Cardiac septum (tissue), 1 donor: ENCODE data around the gene DPP10. TPM values are rescaled to one million over a fixed set of nuclear protein-coding genes. Genes with fewer than 3 reads are reported as not detected.
"Not testable (repeated sequence)": the region's sequence is repeated elsewhere in the genome, so short reads cannot be mapped to it uniquely, and the experiment has no call there.

ENCODE experiments used
- DNase-seq: peaks from one replicate; pipeline ENCODE4 v3.0.0-alpha.2; 2020; ENCODE audit warnings: low spot score
- intact Hi-C: fragments of 100-400 bp; cut with DNase I; formaldehyde crosslinking; loops from one replicate; pipeline ENCODE4 v1.14.0; 2022
- long read RNA-seq: library from polyadenylated mRNA; unstranded; transcript quantifications from one replicate; pipeline ENCODE4 v2.0.0, GENCODE V29; 2021
- total RNA-seq: library from RNA; stranded (reverse); fragmentation: NEBNext Ultra II Directional; extraction: Animal tissue kit (Norgen Biotek cat#: 25700); gene quantifications from one replicate; pipeline ENCODE4 v1.2.1, GENCODE V29; 2021
- donor health status: DM: no; HTN: no; CAD: no.

DPP10 gene
- total RNA-seq, result 0.13 TPM
- long read RNA-seq, result 0 reads

DNA sequence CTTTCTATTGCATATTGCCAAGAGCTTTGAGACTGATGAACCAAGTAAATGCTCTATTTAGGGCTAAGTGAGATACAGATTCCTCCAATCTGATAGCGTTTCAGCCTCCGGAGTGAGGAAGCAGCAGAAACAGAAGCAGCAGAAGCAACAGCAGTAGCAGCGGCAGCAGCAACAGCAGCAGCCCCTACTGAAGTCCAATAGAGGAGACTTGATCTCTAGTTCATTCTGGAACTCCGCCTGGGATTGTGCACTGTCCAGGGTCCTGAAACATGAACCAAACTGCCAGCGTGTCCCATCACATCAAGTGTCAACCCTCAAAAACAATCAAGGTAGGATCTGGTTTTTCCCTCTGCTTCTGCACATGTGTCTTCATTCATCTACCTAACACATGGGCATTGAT is at the start of gene DPP10:
Gene DPP10 (plus strand): TSS at position 132 of the 400 bp plus-strand sequence.
- no peak for DNase-seq

DNA sequence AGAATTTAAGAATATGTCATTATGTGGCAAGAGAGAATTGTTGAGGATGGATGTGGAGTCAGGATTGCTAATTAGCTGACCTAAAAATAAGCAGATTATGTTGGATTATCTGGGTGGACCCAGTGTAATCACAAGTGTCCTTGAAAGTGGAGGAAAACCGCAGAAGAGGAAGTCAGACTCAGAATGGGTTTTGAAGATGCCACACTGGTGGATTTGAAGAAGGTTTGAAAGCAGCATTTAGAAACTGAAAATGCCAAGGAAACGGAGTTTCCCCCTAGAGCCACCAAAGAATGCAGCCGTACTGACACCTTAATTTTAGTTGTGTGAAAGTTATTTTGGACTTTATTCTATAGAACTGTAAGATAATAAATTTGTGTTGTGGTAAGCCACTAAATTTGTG is 41.6 kb upstream of the DPP10 start:
- DNase-seq, result no peak
- intact Hi-C loops, result no loop called here

More for the DNA sequence above, at the start of gene DPP10:
- intact Hi-C loops, result no loop called here

- intact Hi-C loops, result no loop called here
- no peak for DNase-seq
Observed at GRCh38 chr2:114405247-114406116, 37.0 kb upstream of the DPP10 start.

GRCh38 chr2:114406347-114406746 is 36.1 kb upstream of the DPP10 start:
- intact Hi-C loops, result no loop called here
- no peak for DNase-seq

GRCh38 chr2:114407353-114407752 is 35.1 kb upstream of the DPP10 start:
- intact Hi-C loops, result not testable (repeated sequence)

DNA sequence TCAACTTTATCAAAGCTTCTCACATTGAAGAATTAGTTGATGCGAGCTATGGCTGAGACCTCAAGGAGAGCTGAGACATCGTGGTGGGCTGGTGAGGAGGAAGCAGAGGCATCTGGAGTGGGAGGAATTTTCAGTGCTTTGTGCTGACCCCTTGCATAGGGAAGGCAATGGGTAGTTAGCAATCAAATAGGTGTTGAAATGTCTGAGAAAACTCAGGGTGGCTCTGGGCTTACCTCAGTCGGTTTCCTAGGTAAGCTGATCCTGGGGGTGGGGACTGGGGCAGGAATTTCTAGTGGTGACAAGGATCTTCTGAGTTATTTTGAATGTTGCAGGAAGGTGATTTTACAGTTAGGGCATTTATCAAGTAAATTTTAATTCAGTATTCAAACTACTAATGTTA is 20.7 kb upstream of the DPP10 start:
- intact Hi-C loops, result no loop called here
- no peak for DNase-seq

More at GRCh38 chr2:114407353-114407752, 35.1 kb upstream of the DPP10 start:
- not testable (repeated sequence) for DNase-seq

DNA sequence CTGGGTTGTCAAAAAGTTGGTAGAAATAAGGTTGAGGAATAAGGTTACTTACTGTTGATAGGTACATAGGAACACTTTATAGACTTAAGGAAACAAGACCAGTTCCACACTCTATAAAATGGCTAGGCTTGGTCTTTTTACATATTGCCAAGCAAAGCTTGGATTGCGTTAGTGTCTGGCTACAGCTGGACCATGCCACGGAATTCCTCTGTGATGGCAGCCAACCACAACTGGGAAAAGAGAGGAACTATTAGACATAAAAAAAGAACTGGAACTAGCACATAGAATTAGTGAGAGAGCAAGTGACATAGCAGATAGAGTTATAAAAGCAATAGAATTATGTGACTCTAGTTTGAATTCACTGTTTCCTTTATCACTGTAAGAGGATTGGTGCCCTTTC is 17.7 kb upstream of the DPP10 start:
- DNase-seq, result no peak
- intact Hi-C loops, result no loop called here

- intact Hi-C loops, result no loop called here
- DNase-seq, result no peak
Observed at GRCh38 chr2:114426756-114427155, 15.7 kb upstream of the DPP10 start.

DNA sequence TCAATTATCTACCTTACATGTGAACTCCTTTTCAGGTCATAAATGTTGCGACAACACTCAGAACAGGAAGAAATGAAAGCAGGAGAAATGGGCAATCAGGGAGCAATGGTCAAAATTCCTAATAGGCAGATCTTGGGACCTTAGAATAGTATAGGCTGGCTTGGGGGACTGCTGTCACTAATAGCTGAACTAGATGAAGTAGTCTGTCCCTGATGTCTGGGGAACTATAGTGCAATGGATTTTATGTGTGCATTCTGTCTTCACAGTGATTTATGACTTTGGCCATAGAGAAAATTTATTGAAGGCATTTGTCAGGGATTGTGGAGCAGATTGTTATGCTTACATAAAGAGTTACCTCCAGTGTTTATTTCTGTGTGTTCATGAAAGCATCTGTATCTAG is 6.1 kb upstream of the DPP10 start:
- DNase-seq, result no peak
- intact Hi-C loops, result no loop called here

DNA sequence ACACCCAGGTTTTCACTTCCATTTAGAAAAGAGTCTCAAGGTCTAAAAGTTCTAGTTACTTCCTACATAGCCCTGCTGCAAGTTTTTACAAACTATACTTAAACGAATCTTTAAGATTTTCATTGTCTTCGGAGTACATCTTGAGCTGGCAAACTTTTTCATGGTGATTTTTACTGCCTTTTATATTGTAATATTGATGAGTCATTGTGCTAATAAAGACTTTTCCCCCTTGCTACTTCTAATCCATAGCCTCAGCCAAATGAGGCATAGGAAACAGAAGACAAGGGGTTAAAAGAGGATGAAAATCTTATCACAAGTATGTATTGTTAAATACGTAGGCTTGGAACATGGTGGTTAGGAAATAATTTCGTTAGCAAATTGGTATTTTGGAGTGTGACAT is 4.1 kb downstream of the DPP10 start:
- DNase-seq, result no peak
- intact Hi-C loops, result no loop called here

GRCh38 chr2:114450639-114451038 is 8.2 kb downstream of the DPP10 start:
- intact Hi-C loops, result no loop called here
- DNase-seq, result no peak

- no peak for DNase-seq
- intact Hi-C loops, result no loop called here
Observed at GRCh38 chr2:114456566-114456965, 14.1 kb downstream of the DPP10 start.

DNA sequence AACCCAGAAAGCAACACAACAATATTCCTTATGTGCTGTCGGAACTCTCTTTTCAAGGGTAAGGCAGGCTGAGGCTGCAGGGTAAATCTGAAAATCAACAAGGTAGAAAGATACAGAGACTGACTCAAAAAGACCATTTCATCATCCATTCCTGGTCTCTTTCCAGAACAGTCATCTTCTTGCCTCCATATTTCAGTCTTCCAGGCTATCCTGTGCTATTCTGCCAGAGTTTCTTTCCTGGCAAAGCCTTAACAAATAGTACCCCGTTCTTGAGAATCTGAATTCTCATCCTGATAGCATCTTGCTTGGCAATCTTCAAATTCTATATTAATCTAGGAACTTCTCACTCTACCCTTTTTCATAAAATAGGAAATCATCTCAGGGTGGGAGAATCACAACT is 15.5 kb downstream of the DPP10 start:
- intact Hi-C loops, result no loop called here
- no peak for DNase-seq

DNA sequence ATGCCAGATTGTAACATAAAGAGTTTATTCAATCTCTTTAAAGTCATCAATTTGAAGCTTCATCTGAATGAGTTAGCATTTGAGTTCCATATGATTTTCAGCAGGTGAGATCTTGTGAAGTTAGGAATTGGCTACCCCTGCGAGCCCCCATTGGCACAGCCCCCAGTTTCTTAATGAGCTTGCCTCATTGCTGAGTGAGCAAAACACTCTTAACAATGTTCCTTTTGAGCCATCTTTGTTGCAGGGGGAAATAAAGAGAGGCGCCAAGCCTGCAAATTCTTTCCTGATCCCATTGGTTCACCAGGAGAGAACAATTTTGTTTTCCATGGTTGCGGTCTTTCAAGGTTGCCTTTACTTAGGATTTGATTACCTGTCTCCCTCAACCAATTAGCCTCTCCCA is 18.7 kb downstream of the DPP10 start:
- no peak for DNase-seq
- intact Hi-C loops, result no loop called here

GRCh38 chr2:114464961-114465706 is 22.7 kb downstream of the DPP10 start:
- intact Hi-C loops, result no loop called here
- DNase-seq, result no peak

DNA sequence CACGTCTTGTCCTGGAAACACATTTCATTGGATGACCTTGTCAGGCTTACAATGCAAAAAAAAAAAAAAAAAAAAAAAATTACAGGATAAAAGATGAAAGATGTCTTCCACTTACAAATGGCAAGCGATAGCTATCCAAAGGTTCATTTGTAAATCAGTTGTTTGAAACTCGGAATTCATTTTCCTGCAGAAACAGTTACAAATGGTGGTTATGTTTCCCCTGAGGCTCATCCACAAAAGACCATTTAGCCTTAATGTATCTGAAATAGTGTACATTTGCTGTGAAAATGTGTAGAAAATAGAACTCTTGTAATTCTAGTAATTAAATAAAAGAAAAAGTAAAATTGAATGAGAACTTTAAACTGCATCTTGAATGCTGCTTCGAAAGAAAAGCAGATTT is 25.9 kb downstream of the DPP10 start:
- intact Hi-C loops, result no loop called here

DNA sequence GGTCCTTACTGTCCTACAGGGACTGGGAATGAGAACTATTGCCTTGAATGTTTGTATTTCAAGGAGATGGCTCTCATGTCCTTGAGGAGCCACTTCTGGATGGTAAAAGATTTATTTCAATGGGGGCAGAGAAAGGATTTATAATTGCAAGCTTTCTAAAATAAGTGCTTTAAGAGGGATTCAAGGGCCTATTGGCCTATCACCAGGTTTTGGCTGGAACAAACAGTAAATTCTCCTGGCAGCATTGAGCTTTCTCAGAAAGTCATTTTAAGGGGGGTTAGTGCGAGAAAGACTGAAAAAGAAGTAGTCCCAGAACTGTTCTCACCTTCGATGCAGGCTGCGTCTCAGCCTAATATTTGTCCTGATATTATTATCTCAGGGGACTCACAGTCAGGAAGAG is 29.8 kb downstream of the DPP10 start:
- no peak for DNase-seq

More for the DNA sequence above, 25.9 kb downstream of the DPP10 start:
- DNase-seq, result no peak

DNA sequence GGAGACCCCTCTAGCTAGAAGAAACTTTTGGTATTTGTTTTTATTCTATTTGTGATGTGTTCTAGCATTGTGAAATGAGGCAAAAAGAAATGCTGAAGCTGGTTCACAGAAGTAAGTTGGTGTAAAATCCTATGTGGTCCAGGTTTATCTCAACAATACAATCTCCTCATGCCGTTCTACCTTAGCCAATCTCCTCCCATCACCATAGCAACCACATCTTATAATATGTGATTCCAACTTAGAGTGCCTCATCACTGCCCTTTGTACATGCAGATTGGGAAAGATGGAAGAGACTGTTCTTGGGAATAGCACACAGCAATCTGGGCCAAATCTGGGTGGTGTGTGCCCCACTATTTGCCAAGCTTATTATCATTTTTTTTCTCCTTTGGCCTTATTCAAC is 30.3 kb downstream of the DPP10 start:
- intact Hi-C loops, result no loop called here
- no peak for DNase-seq

More for the DNA sequence above, 29.8 kb downstream of the DPP10 start:
- intact Hi-C loops, result no loop called here

- DNase-seq, result no peak
- intact Hi-C loops, result no loop called here
Observed at GRCh38 chr2:114488841-114489530, 46.5 kb downstream of the DPP10 start.

DNA sequence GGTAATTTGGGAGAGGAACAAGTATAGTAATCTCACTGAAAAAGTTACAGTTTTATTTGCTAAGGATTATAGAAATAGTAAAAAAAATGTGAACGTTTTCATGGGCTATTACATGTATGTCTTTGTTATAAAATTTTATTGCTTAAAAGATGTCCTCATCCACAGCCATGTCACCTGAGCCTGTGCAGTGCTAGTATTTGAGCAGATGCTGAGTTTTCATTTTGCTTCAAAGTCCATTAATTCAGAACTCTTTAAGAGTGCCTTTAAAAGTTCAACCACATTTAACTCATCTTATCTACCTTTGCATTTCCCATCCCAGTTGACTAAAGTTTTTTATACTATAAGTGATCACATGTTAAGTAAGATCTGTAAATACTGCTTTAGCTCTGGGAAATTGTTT is 52.6 kb downstream of the DPP10 start:
- DNase-seq, result no peak
- intact Hi-C loops, result no loop called here
